DLD1 (cell line): ENCODE results near the gene ACTN2.

Source experiments
- in situ Hi-C: cut with HindIII; loops from 2 replicates; pipeline ENCODE4 v1.10.0; 2017; ENCODE audit warnings: low sequenced_read_pairs

Gene ACTN2

GRCh38 chr1:236689713-236690569 is 3.6 kb downstream of the ACTN2 start:
- in situ Hi-C loops = no loop called here

GRCh38 chr1:236691348-236691747 is 5.0 kb downstream of the ACTN2 start:
- in situ Hi-C loops = no loop called here

- in situ Hi-C loops = no loop called here
Observed at GRCh38 chr1:236692128-236692527, 5.8 kb downstream of the ACTN2 start.

GRCh38 chr1:236692742-236693141 is 6.4 kb downstream of the ACTN2 start:
- in situ Hi-C loops = no loop called here

- in situ Hi-C loops = no loop called here
Observed at GRCh38 chr1:236699366-236699765, 13.1 kb downstream of the ACTN2 start.

GRCh38 chr1:236700903-236701302 is 14.6 kb downstream of the ACTN2 start:
- in situ Hi-C loops = no loop called here

- in situ Hi-C loops = no loop called here
Observed at GRCh38 chr1:236701782-236702181, 15.5 kb downstream of the ACTN2 start.

- in situ Hi-C loops = no loop called here
Observed at GRCh38 chr1:236702791-236703394, 16.6 kb downstream of the ACTN2 start.

GRCh38 chr1:236705771-236706170 is 19.5 kb downstream of the ACTN2 start:
- in situ Hi-C loops = no loop called here

- in situ Hi-C loops = no loop called here
Observed at GRCh38 chr1:236706183-236706582, 19.9 kb downstream of the ACTN2 start.

GRCh38 chr1:236710328-236710892 is 24.1 kb downstream of the ACTN2 start:
- in situ Hi-C loops = no loop called here

- in situ Hi-C loops = no loop called here
Observed at GRCh38 chr1:236716160-236716559, 29.9 kb downstream of the ACTN2 start.

GRCh38 chr1:236717811-236718210 is 31.5 kb downstream of the ACTN2 start:
- in situ Hi-C loops = no loop called here

- in situ Hi-C loops = no loop called here
Observed at GRCh38 chr1:236718328-236718727, 32.0 kb downstream of the ACTN2 start.

GRCh38 chr1:236720206-236720605 is 33.9 kb downstream of the ACTN2 start:
- in situ Hi-C loops = no loop called here

GRCh38 chr1:236720611-236721010 is 34.3 kb downstream of the ACTN2 start:
- in situ Hi-C loops = no loop called here

GRCh38 chr1:236724049-236724448 is 37.8 kb downstream of the ACTN2 start:
- in situ Hi-C loops = no loop called here

GRCh38 chr1:236724506-236724905 is 38.2 kb downstream of the ACTN2 start:
- in situ Hi-C loops = no loop called here

GRCh38 chr1:236725668-236726067 is 39.4 kb downstream of the ACTN2 start:
- in situ Hi-C loops = no loop called here

- in situ Hi-C loops = no loop called here
Observed at GRCh38 chr1:236727521-236727920, 41.2 kb downstream of the ACTN2 start.

GRCh38 chr1:236728752-236729151 is 42.5 kb downstream of the ACTN2 start:
- in situ Hi-C loops = no loop called here

GRCh38 chr1:236733653-236734052 is 47.4 kb downstream of the ACTN2 start:
- in situ Hi-C loops = no loop called here
